Neuronal stem cell (in vitro differentiated cells): ENCODE results near the gene STEAP1B.
"Not testable (repeated sequence)": the region's sequence is repeated elsewhere in the genome, so short reads cannot be mapped to it uniquely, and the experiment has no call there.

ENCODE experiments used
- DNase-seq: peaks from one replicate; pipeline ENCODE4 v3.0.0-alpha.2; 2013; ENCODE audit warnings: low spot score
- H2AFZ ChIP-seq: one replicate; pipeline ENCODE4 v1.6.1; 2013; ENCODE audit warnings: mild to moderate bottlenecking, low read length, inconsistent platforms
- H2AK5ac ChIP-seq: 2 replicates; pipeline ENCODE4 v1.6.1; 2013; ENCODE audit warnings: low read depth, mild to moderate bottlenecking, inconsistent platforms, low read length, moderate library complexity, mixed read lengths
- H2BK120ac ChIP-seq: 2 replicates; pipeline ENCODE4 v1.6.1; 2013; ENCODE audit warnings: low read depth, mild to moderate bottlenecking, inconsistent platforms, low read length, moderate library complexity, mixed read lengths
- H2BK12ac ChIP-seq: one replicate; pipeline ENCODE4 v1.6.1; 2013; ENCODE audit warnings: low read length, inconsistent platforms
- H2BK15ac ChIP-seq: 2 replicates; pipeline ENCODE4 v1.6.1; 2013; ENCODE audit warnings: mild to moderate bottlenecking, low read length, inconsistent platforms, mixed read lengths
- H2BK5ac ChIP-seq: one replicate; pipeline ENCODE4 v1.6.1; 2013; ENCODE audit warnings: inconsistent platforms, mild to moderate bottlenecking, low read length, moderate library complexity
- H3K14ac ChIP-seq: one replicate; pipeline ENCODE4 v1.6.1; 2013; ENCODE audit warnings: low read length, inconsistent platforms
- H3K18ac ChIP-seq: 2 replicates; pipeline ENCODE4 v1.6.1; 2013; ENCODE audit warnings: low read length, inconsistent platforms
- H3K23ac ChIP-seq: 2 replicates; pipeline ENCODE4 v1.6.1; 2013; ENCODE audit warnings: low read depth, mild to moderate bottlenecking, mixed read lengths, low read length, inconsistent platforms; ENCODE audit not compliant: poor library complexity
- H3K27ac ChIP-seq: replicated peaks from 3 replicates; pipeline ENCODE4 v1.5.1; 2013; ENCODE audit warnings: low read length, inconsistent platforms
- H3K27me3 ChIP-seq, 3 experiments: 2 replicates each; pipeline ENCODE4 v1.6.1; 2013; ENCODE audit warnings: low read length in 3 of 3, mild to moderate bottlenecking in 2 of 3, inconsistent platforms in 1 of 3, low read depth in 1 of 3, mixed read lengths in 1 of 3, moderate library complexity in 1 of 3; ENCODE audit not compliant: control insufficient read depth in 3 of 3, insufficient read depth in 3 of 3
- H3K36me3 ChIP-seq, 2 donors: replicated peaks in 1 of 2; 2 replicates each; pipeline ENCODE4 v1.6.1; 2013; ENCODE audit warnings: low read length in 2 of 2; ENCODE audit not compliant: control insufficient read depth in 2 of 2, insufficient read depth in 2 of 2
- H3K4ac ChIP-seq: 2 replicates; pipeline ENCODE4 v1.6.1; 2013; ENCODE audit warnings: inconsistent platforms, mild to moderate bottlenecking, low read length, moderate library complexity
- H3K4me1 ChIP-seq, 2 donors: 1 replicate in 1 of 2; 2 replicates in 1 of 2; pipeline ENCODE4 v1.6.1; 2013; ENCODE audit warnings: low read length in 2 of 2, low read depth in 1 of 2; ENCODE audit not compliant: control insufficient read depth in 2 of 2, insufficient read depth in 1 of 2
- H3K4me2 ChIP-seq: one replicate; pipeline ENCODE4 v1.6.1; 2013; ENCODE audit warnings: mild to moderate bottlenecking, low read length, inconsistent platforms; ENCODE audit not compliant: insufficient read depth, poor library complexity, severe bottlenecking
- H3K4me3 ChIP-seq, 2 donors: 2 replicates each; pipeline ENCODE4 v1.5.1; 2013; ENCODE audit warnings: low read length in 2 of 2, mild to moderate bottlenecking in 2 of 2, inconsistent platforms in 1 of 2, moderate library complexity in 1 of 2
- H3K79me1 ChIP-seq: one replicate; pipeline ENCODE4 v1.6.1; 2013; ENCODE audit warnings: low read depth, mild to moderate bottlenecking, inconsistent platforms, low read length, moderate library complexity
- H3K9ac ChIP-seq: one replicate; pipeline ENCODE4 v1.6.1; 2013; ENCODE audit warnings: mild to moderate bottlenecking, low read depth, low read length, inconsistent platforms; ENCODE audit not compliant: poor library complexity
- H3K9me3 ChIP-seq, 2 donors: replicated peaks in 1 of 2; 2 replicates each; pipeline versions ENCODE3 to v1.6.1; 2013; ENCODE audit warnings: low read length in 2 of 2, mild to moderate bottlenecking in 2 of 2, inconsistent platforms in 1 of 2, low read depth in 1 of 2, mixed read lengths in 1 of 2, moderate library complexity in 1 of 2; ENCODE audit not compliant: control insufficient read depth in 2 of 2, insufficient read depth in 1 of 2
- H4K8ac ChIP-seq: one replicate; pipeline ENCODE4 v1.6.1; 2013; ENCODE audit warnings: low read depth, mild to moderate bottlenecking, inconsistent platforms, low read length, moderate library complexity
- H4K91ac ChIP-seq: one replicate; pipeline ENCODE4 v1.6.1; 2013; ENCODE audit warnings: low read length, low read depth, mild to moderate bottlenecking, inconsistent platforms; ENCODE audit not compliant: poor library complexity
- WGBS, 2 donors: extraction: QIAGEN DNeasy Blood & Tissue Kit; methylation state at CpG; one replicate each; pipeline ENCODE4 v1.1.7; 2013; ENCODE audit warnings: missing lambda C conversion rate in 2 of 2, mixed read lengths in 1 of 2; ENCODE audit not compliant: insufficient read length in 2 of 2, insufficient replicate concordance in 1 of 2; ENCODE audit errors: extremely low coverage in 2 of 2; 5-methylcytosine and 5-hydroxymethylcytosine counted together

STEAP1B gene

GRCh38 chr7:22507320-22507719, 7.3 kb upstream of the STEAP1B start:
- not testable (repeated sequence) for H3K36me3 ChIP-seq, H2BK15ac ChIP-seq, H3K23ac ChIP-seq, H4K8ac ChIP-seq, H4K91ac ChIP-seq, H2BK5ac ChIP-seq, H3K4me3 ChIP-seq, H2BK12ac ChIP-seq, DNase-seq, H2BK120ac ChIP-seq, H3K27me3 ChIP-seq, H3K27ac ChIP-seq, H3K9ac ChIP-seq, H3K4me2 ChIP-seq, H3K4ac ChIP-seq, H2AFZ ChIP-seq, H3K9me3 ChIP-seq, H3K18ac ChIP-seq, H3K79me1 ChIP-seq, H3K14ac ChIP-seq, H2AK5ac ChIP-seq, H3K4me1 ChIP-seq
- no CpG with 5 or more reads among the region's 3 CpGs for WGBS, 2 donors

DNA sequence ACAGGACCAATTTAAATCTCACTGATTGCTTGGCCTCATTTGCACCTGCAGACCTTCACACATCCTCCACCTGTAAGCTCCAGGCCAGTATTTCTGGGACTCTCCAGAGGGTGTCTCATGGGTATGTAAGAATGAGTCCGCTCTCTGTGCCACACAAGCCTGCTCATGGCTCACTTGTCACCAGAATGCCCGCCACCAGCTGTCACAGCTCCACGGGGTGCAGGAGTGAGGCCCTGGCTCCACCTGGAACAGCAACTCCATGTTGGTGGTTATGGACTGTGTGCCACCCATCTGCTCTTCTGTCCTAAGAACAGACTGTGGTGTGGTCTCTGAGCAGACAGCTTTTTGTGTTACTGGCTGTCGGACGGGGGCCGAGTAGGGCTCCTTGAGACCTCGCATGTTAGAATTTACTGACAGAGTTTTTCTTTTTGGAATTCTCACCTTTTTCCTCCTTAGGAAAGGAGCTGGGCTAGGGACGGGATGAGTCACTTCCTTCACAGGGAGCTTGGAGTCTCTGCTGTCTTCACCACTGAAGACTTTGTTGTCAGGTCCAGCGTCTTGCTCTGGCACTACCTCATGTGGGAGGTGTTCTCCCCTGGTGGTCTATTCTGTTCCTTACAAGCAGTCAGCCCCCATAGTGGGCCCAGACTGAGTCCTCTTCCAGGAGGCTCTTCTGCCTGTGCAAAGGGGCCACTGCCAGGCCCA, 6.5 kb upstream of the STEAP1B start:
- not testable (repeated sequence) for H3K27ac ChIP-seq, H2AK5ac ChIP-seq, H4K8ac ChIP-seq, H3K9ac ChIP-seq, DNase-seq, H4K91ac ChIP-seq, H3K4ac ChIP-seq, H3K18ac ChIP-seq, H3K27me3 ChIP-seq, H3K4me1 ChIP-seq, H3K4me3 ChIP-seq, H3K4me2 ChIP-seq, H2BK12ac ChIP-seq, H2BK5ac ChIP-seq, H2BK15ac ChIP-seq, H3K9me3 ChIP-seq, H2AFZ ChIP-seq, H3K14ac ChIP-seq, H3K79me1 ChIP-seq, H3K23ac ChIP-seq, H2BK120ac ChIP-seq, H3K36me3 ChIP-seq
- WGBS, 2 donors = no CpG with 5 or more reads among the region's 9 CpGs

DNA sequence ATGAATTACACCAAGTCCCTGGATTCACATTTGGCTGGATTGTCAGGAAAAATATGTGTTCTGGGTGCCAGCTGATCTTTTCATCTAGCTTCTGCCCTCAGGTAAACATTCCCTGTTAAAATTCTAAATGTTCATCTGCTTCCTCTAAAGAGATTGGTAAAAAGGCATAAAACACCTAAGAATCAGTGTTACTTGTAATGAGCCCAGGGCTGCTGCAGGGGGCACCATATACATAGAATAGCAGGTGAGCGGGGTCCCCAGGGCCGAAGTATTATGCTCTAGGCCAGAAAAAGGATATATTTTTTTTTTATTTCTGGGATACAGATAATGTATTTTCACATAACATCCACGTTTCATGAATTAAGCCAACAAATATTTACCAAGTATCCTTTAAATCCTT, 4.5 kb upstream of the STEAP1B start:
- not testable (repeated sequence) for H2AK5ac ChIP-seq, H2AFZ ChIP-seq, DNase-seq, H3K14ac ChIP-seq, H3K4me2 ChIP-seq, H3K27me3 ChIP-seq, H3K36me3 ChIP-seq, H3K4me3 ChIP-seq, H3K4ac ChIP-seq, H3K27ac ChIP-seq, H3K9me3 ChIP-seq, H3K18ac ChIP-seq, H3K79me1 ChIP-seq, H3K4me1 ChIP-seq, H2BK12ac ChIP-seq, H4K91ac ChIP-seq, H3K23ac ChIP-seq, H2BK120ac ChIP-seq, H2BK15ac ChIP-seq, H3K9ac ChIP-seq, H2BK5ac ChIP-seq, H4K8ac ChIP-seq
- no CpG with 5 or more reads among the region's 3 CpGs for WGBS, 2 donors

- H3K18ac ChIP-seq, H3K4ac ChIP-seq, H4K91ac ChIP-seq, H3K4me2 ChIP-seq, H2BK120ac ChIP-seq, H3K4me1 ChIP-seq, DNase-seq, H3K14ac ChIP-seq, H2BK5ac ChIP-seq, H3K79me1 ChIP-seq, H4K8ac ChIP-seq, H3K27me3 ChIP-seq, H3K23ac ChIP-seq, H2AK5ac ChIP-seq, H2BK12ac ChIP-seq, H3K27ac ChIP-seq, H2BK15ac ChIP-seq, H3K4me3 ChIP-seq, H3K9me3 ChIP-seq, H3K36me3 ChIP-seq, H3K9ac ChIP-seq, H2AFZ ChIP-seq: not testable (repeated sequence)
- WGBS, 2 donors = no CpG with 5 or more reads among the region's 5 CpGs
These were observed 2.1 kb upstream of the STEAP1B start for GRCh38 chr7:22502104-22502503.
